Measurements from ENCODE around the gene ESM1. TPM values are rescaled to one million over a fixed set of nuclear protein-coding genes. Genes with fewer than 3 reads are reported as not detected.

Gene ESM1
- total and polyA plus RNA-seq, 4 donors: 3.8 to 48.0 (median 10.0) TPM

- Histone ChIP-seq H3K27ac (ENCODE audit: low read depth in 1 of 2, low read length in 1 of 2) (no peak overlapping the region), H3K4me3 (no peak overlapping the region), H3K27me3 (ENCODE audit: control insufficient read depth in 3 of 3, insufficient read depth in 3 of 3, low read length in 2 of 3) (peaks cover 0 to 3% (median 0%) of the 10 kb centered on the region in 3 donors), H3K4me1 (ENCODE audit: control insufficient read depth in 5 of 5, insufficient read depth in 5 of 5, low read length in 5 of 5) (peaks cover 0 to 2% (median 0%) of the 10 kb centered on the region in 5 donors), H3K36me3 (ENCODE audit: control insufficient read depth in 4 of 4, insufficient read depth in 4 of 4, low read length in 4 of 4) (no peaks in the 10 kb centered on the region), H3K9ac (ENCODE audit: insufficient read depth in 1 of 2, low read length in 2 of 2) (no peak overlapping the region), H3K9me3 (ENCODE audit: control insufficient read depth in 4 of 4, insufficient read depth in 3 of 4, low read length in 3 of 4) (peaks cover 0 to 1% (median 0%) of the 10 kb centered on the region in 4 donors)
- WGBS, 2 donors: 48 to 81% methylated on average over 5 of the region's 5 CpGs
- TF ChIP-seq CTCF (IDR thresholded peaks at IDR 0.05; ENCODE audit: control extremely low read depth, extremely low read depth): no peak
- DNase-seq: no peak
- ATAC-seq (ENCODE audit: insufficient read depth, low FRiP score): no peak
Measured at GRCh38 chr5:54936201-54936600, 49.2 kb downstream of the ESM1 start.

- no peak for TF ChIP-seq CTCF (IDR thresholded peaks at IDR 0.05; ENCODE audit: control extremely low read depth, extremely low read depth)
- Histone ChIP-seq H3K4me1 (ENCODE audit: control insufficient read depth in 5 of 5, insufficient read depth in 5 of 5, low read length in 5 of 5) (peaks cover 0 to 2% (median 0%) of the 10 kb centered on the region in 5 donors), H3K4me3 (no peak overlapping the region), H3K9ac (ENCODE audit: insufficient read depth in 1 of 2, low read length in 2 of 2) (no peak overlapping the region), H3K27me3 (ENCODE audit: control insufficient read depth in 3 of 3, insufficient read depth in 3 of 3, low read length in 2 of 3) (peaks cover 0 to 3% (median 0%) of the 10 kb centered on the region in 3 donors), H3K27ac (ENCODE audit: low read depth in 1 of 2, low read length in 1 of 2) (no peak overlapping the region), H3K36me3 (ENCODE audit: control insufficient read depth in 4 of 4, insufficient read depth in 4 of 4, low read length in 4 of 4) (no peaks in the 10 kb centered on the region), H3K9me3 (ENCODE audit: control insufficient read depth in 4 of 4, insufficient read depth in 3 of 4, low read length in 3 of 4) (peaks cover 0 to 3% (median 0%) of the 10 kb centered on the region in 4 donors)
- whole genome bisulfite sequencing, 2 donors: 69 to 77% methylated on average over 6 of the region's 6 CpGs
- DNase-seq (no peak), ATAC-seq (ENCODE audit: insufficient read depth, low FRiP score) (no peak)
Measured at GRCh38 chr5:54932789-54933188, 52.6 kb downstream of the ESM1 start.

- Histone ChIP-seq H3K9ac (ENCODE audit: insufficient read depth in 1 of 2, low read length in 2 of 2) (no peak overlapping the region), H3K27me3 (ENCODE audit: control insufficient read depth in 3 of 3, insufficient read depth in 3 of 3, low read length in 2 of 3) (peaks cover 0 to 3% (median 0%) of the 10 kb centered on the region in 3 donors), H3K9me3 (ENCODE audit: control insufficient read depth in 4 of 4, insufficient read depth in 3 of 4, low read length in 3 of 4) (peaks cover 0 to 4% (median 2%) of the 10 kb centered on the region in 4 donors), H3K4me3 (no peak overlapping the region), H3K27ac (ENCODE audit: low read depth in 1 of 2, low read length in 1 of 2) (no peak overlapping the region), H3K4me1 (ENCODE audit: control insufficient read depth in 5 of 5, insufficient read depth in 5 of 5, low read length in 5 of 5) (no peaks in the 10 kb centered on the region), H3K36me3 (ENCODE audit: control insufficient read depth in 4 of 4, insufficient read depth in 4 of 4, low read length in 4 of 4) (no peaks in the 10 kb centered on the region)
- WGBS, 2 donors: 69 to 89% methylated on average over 2 of the region's 2 CpGs
- no peak for TF ChIP-seq CTCF (IDR thresholded peaks at IDR 0.05; ENCODE audit: control extremely low read depth, extremely low read depth)
- ATAC-seq (ENCODE audit: insufficient read depth, low FRiP score) (no peak), DNase-seq (no peak)
Measured at GRCh38 chr5:54930736-54931135, 54.7 kb downstream of the ESM1 start.

Other genes starting within 250 kb of the ESM1 start
- 1 to 10 TPM in 1 of 2 donors, under 1 TPM in 1; 0.31 to 7.7 TPM for gene GZMK, start 38.7 kb upstream of the ESM1 start, total RNA-seq
- gene GZMK, start 38.7 kb upstream of the ESM1 start, polyA plus RNA-seq: 1 to 10 TPM in 1 of 2 donors, under 1 TPM in 1; 0.51 to 1.7 TPM
- gene GZMA, start 117.1 kb upstream of the ESM1 start, total RNA-seq: 1 to 10 TPM; 2.4 to 4.3 TPM
- gene GZMA, start 117.1 kb upstream of the ESM1 start, polyA plus RNA-seq: 1 to 10 TPM; 6.2 to 7.8 TPM
- gene GPX8, start 174.6 kb upstream of the ESM1 start, total RNA-seq: 10 to 100 TPM; 18.8 to 30.8 TPM
- gene GPX8, start 174.6 kb upstream of the ESM1 start, polyA plus RNA-seq: 1 to 10 TPM; 7.5 to 8.6 TPM
- gene CDC20B, start 187.6 kb upstream of the ESM1 start, total RNA-seq: 1 to 10 TPM; 1.4 to 5.7 TPM
- gene CDC20B, start 187.6 kb upstream of the ESM1 start, polyA plus RNA-seq: under 1 TPM; 0.28 to 0.42 TPM
- gene MCIDAS, start 241.7 kb upstream of the ESM1 start, total RNA-seq: 1 to 10 TPM in 1 of 2 donors, under 1 TPM in 1; 0.31 to 1.7 TPM
- gene MCIDAS, start 241.7 kb upstream of the ESM1 start, polyA plus RNA-seq: under 1 TPM; 0.23 to 0.93 TPM
- gene CCNO, start 248.0 kb upstream of the ESM1 start, total RNA-seq: 1 to 10 TPM; 4.7 to 8.5 TPM
- gene CCNO, start 248.0 kb upstream of the ESM1 start, polyA plus RNA-seq: 1 to 10 TPM; 3.2 to 5.3 TPM

All from lung (tissue), 12 donors.